ENCODE results near the gene AMBP. TPM values are rescaled to one million over a fixed set of nuclear protein-coding genes. Genes with fewer than 3 reads are reported as not detected.

Gene AMBP
- total and polyA plus RNA-seq, 10 donors: 0.09 to 1.6 (median 0.12) TPM; not detected in 7

DNA sequence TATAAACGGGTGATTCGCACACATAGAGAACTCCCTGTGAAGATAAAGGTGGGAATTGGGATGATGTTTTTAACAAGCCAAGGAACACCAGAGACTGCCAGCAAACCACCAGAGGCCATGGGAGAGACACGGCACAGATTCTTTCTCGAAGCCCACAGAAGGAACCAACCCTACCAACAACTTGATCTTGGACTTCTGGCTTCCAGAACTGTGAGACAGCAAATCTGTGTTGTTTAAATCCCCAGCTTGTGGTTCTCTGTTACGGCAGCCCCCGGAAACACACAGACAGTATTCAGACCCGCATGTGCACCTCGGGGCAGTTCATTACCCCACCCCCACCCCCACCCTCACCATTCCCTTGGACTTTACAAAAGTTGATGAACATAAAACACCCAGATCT lies 12.8 kb downstream of the AMBP start:
- intact Hi-C loops (cut with DNase I; ENCODE audit: low total_unique reads): no loop called here
- no peaks in the 10 kb centered on the region for H3K9me3 ChIP-seq
- TF ChIP-seq POLR2AphosphoS5 (IDR thresholded peaks at IDR 0.05) (no peak), POLR2A (IDR thresholded peaks at IDR 0.05) (no peak)
- TF ChIP-seq, protein P1, sequence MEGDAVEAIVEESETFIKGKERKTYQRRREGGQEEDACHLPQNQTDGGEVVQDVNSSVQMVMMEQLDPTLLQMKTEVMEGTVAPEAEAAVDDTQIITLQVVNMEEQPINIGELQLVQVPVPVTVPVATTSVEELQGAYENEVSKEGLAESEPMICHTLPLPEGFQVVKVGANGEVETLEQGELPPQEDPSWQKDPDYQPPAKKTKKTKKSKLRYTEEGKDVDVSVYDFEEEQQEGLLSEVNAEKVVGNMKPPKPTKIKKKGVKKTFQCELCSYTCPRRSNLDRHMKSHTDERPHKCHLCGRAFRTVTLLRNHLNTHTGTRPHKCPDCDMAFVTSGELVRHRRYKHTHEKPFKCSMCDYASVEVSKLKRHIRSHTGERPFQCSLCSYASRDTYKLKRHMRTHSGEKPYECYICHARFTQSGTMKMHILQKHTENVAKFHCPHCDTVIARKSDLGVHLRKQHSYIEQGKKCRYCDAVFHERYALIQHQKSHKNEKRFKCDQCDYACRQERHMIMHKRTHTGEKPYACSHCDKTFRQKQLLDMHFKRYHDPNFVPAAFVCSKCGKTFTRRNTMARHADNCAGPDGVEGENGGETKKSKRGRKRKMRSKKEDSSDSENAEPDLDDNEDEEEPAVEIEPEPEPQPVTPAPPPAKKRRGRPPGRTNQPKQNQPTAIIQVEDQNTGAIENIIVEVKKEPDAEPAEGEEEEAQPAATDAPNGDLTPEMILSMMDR (IDR thresholded peaks at IDR 0.05 in 8 of 11, conservative IDR thresholded peaks at IDR 0.05 in 3 of 11): no peak

DNA sequence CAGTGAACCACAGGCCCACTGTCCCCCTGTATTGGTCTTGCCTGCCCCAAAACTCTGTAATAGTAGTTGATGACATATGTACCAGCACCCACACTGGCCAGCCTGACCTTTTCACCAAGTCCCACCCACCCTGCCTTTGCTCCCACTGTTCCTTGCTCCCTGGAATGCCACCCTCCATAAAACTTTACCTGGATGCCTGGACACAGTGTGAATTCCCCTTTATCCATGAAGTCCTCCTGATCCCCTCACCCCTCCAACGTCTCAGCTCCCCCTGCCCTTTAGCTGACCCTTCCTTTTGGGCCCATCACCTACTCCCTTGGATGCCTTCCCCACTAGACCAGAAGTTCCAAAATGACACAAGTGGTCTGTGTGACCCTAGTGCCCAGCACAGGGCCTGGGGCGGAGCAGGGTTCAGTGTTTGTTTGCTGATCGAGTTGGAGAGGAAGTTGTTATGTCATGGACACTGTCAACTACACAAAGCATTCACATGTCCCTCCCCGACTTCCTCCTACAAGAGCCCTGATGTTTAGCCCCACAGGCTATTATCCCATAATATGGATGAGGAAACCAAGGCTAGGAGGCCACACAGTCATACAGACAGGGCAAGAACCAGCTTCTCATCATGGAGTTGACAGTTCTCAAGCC lies 16.1 kb downstream of the AMBP start:
- peaks cover 0 to 10% (median 0%) of the 10 kb centered on the region in 6 donors for H3K4me1 ChIP-seq
- no peaks in the 10 kb centered on the region for H3K9me3 ChIP-seq
- H3K36me3 ChIP-seq: no peaks in the 10 kb centered on the region
- H3K27ac ChIP-seq: no peak overlapping the region
- intact Hi-C loops (cut with DNase I; ENCODE audit: low total_unique reads): no loop called here
- 39 to 57% (median 52%) methylated on average over 4 of the region's 4 CpGs for WGBS, 5 donors
- H3K4me3 ChIP-seq: no peak overlapping the region
- peak; percentile 41 for DNase-seq
- TF ChIP-seq POLR2A (IDR thresholded peaks at IDR 0.05) (no peak), POLR2AphosphoS5 (IDR thresholded peaks at IDR 0.05) (no peak)
- TF ChIP-seq, protein P1 (IDR thresholded peaks at IDR 0.05 in 8 of 11, conservative IDR thresholded peaks at IDR 0.05 in 3 of 11): no peak
- H3K27me3 ChIP-seq (replicated peaks in 1 of 7): peaks cover 0 to 12% (median 0%) of the 10 kb centered on the region in 7 donors

More for the DNA sequence above, 12.8 kb downstream of the AMBP start:
- H3K27me3 ChIP-seq (replicated peaks in 1 of 7): peaks cover 0 to 12% (median 0%) of the 10 kb centered on the region in 7 donors
- H3K36me3 ChIP-seq: no peaks in the 10 kb centered on the region
- no peaks in the 10 kb centered on the region for H3K4me1 ChIP-seq
- no peak overlapping the region for H3K4me3 ChIP-seq
- WGBS, 5 donors: 87 to 94% (median 90%) methylated on average over 8 of the region's 8 CpGs
- H3K27ac ChIP-seq: no peak overlapping the region
- no peak for DNase-seq

DNA sequence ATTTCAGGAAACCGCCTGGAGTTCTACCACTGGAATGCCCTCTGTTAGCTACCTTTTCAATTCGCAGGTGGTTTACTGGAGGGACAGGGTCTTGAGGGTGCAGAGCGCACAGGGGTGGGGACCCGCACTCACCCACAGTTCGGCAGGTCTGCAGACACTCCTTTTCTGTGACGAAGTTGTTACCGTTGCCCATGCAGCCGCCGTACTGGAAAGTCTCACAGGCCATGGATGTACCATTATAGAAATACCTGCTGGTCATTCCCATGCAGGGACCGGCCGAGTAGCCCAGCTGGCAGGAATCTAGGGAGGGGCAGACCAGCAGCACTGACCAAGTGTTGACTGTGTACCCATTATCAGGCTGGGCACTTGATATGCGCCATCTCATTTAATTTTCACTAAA lies 16.8 kb downstream of the AMBP start:
- Histone ChIP-seq H3K27me3 (replicated peaks in 1 of 7) (peaks cover 0 to 12% (median 0%) of the 10 kb centered on the region in 7 donors), H3K27ac (no peak overlapping the region), H3K36me3 (no peaks in the 10 kb centered on the region), H3K4me3 (no peak overlapping the region), H3K4me1 (peaks cover 0 to 10% (median 0%) of the 10 kb centered on the region in 6 donors), H3K9me3 (no peaks in the 10 kb centered on the region)
- TF ChIP-seq POLR2A (IDR thresholded peaks at IDR 0.05): no peak
- no peak for TF ChIP-seq POLR2AphosphoS5 (IDR thresholded peaks at IDR 0.05)
- TF ChIP-seq, protein P1 (IDR thresholded peaks at IDR 0.05 in 8 of 11, conservative IDR thresholded peaks at IDR 0.05 in 3 of 11): no peak
- intact Hi-C loops (cut with DNase I; ENCODE audit: low total_unique reads): no loop called here
- WGBS, 5 donors: 83 to 97% (median 96%) methylated on average over 12 of the region's 12 CpGs
- DNase-seq: peak; percentile 44

DNA sequence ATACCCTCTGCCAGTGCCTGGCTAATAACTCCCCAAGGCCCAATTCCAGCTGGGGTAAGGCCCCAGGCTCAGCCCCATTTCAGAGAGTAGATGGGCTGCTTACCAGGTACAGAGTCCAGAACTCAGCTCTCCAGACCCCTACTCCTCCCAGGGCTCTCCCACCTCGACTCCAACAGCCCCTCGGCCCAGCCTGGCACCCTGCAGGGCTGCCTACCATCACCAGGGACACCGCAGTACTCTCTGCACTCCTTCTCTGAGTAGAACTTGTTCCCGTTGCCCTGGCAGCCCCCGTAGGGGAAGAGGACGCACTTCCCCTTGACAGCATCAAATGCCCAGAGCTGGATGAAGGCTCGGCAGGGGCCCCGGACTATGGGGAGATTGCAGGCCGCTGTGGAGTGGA lies 17.4 kb downstream of the AMBP start:
- 60 to 74% (median 66%) methylated on average over 9 of the region's 9 CpGs for WGBS, 5 donors
- Histone ChIP-seq H3K36me3 (no peaks in the 10 kb centered on the region), H3K9me3 (no peaks in the 10 kb centered on the region), H3K27ac (no peak overlapping the region), H3K4me3 (no peak overlapping the region), H3K4me1 (peaks cover 0 to 10% (median 0%) of the 10 kb centered on the region in 6 donors), H3K27me3 (replicated peaks in 1 of 7) (peaks cover 0 to 12% (median 0%) of the 10 kb centered on the region in 7 donors)
- intact Hi-C loops (cut with DNase I; ENCODE audit: low total_unique reads): no loop called here
- TF ChIP-seq POLR2A (IDR thresholded peaks at IDR 0.05) (no peak), POLR2AphosphoS5 (IDR thresholded peaks at IDR 0.05) (no peak)
- TF ChIP-seq, protein P1 (IDR thresholded peaks at IDR 0.05 in 8 of 11, conservative IDR thresholded peaks at IDR 0.05 in 3 of 11): no peak
- peak; percentile 47 for DNase-seq

Measured in spleen (tissue), 11 donors.